SK-N-MC (cell line): ENCODE results near the gene ERBIN.

Experiments
- EZH2 ChIP-seq: fragments of 200-600 bp; sonication (generic); IDR thresholded peaks from one replicate; pipeline ENCODE4 v1.6.1; 2017; ENCODE audit warnings: antibody characterized with exemption
- FOXP2 ChIP-seq: optimal IDR thresholded peaks from 2 replicates; pipeline ENCODE3; 2011; ENCODE audit warnings: mild to moderate bottlenecking, moderate library complexity; ENCODE audit not compliant: insufficient read depth; ENCODE audit errors: extremely low read length, control extremely low read depth
- POLR2AphosphoS5 ChIP-seq: IDR thresholded peaks from 2 replicates; pipeline ENCODE4 v1.6.1; 2012; ENCODE audit warnings: mild to moderate bottlenecking, low read depth, low read length, borderline replicate concordance

GRCh38 chr5:65951330-65951729 is 25.0 kb downstream of the ERBIN start:
- TF ChIP-seq POLR2AphosphoS5 (no peak), EZH2 (no peak), FOXP2 (no peak)
